Caco-2 (cell line): ENCODE data around the gene CACNA1D. TPM values are rescaled to one million over a fixed set of nuclear protein-coding genes. Genes with fewer than 3 reads are reported as not detected.

ENCODE experiments used
- BruUV-seq: library from RNA; stranded (reverse); fragments of 400-500 nt; replicated peaks from 2 replicates; lab custom pipeline; 2021; lab: Mats Ljungman, UMichigan
- CTCF ChIA-PET: fragments of 300-600 bp; sonication (Branson Sonifier 250); formaldehyde crosslinking; loops from one replicate; lab custom pipeline; 2022; ENCODE audit warnings: antibody characterized with exemption; lab: Charles Lee
- POLR2A ChIA-PET: fragments of 300-600 bp; sonication (Branson Sonifier 250); formaldehyde crosslinking; loops from one replicate; lab custom pipeline; 2022; ENCODE audit warnings: antibody characterized with exemption; lab: Charles Lee
- DNase-seq, 2 experiments: peaks; one replicate each; pipeline versions ENCODE4 v3.0.0 to v3.0.0-alpha.2; 2020 to 2022
- H3K27me3 ChIP-seq: replicated peaks from 2 replicates; pipeline ENCODE4 v1.6.0; 2011; ENCODE audit warnings: low read length; ENCODE audit not compliant: control insufficient read depth, insufficient read depth
- H3K36me3 ChIP-seq: 2 replicates; pipeline ENCODE4 v1.5.1; 2011; ENCODE audit warnings: low read length; ENCODE audit not compliant: control insufficient read depth, insufficient read depth
- H3K4me1 ChIP-seq: fragments of 250-450 bp; sonication (Bioruptor Pico); 2 replicates; pipeline ENCODE4 v1.5.1; 2020; ENCODE audit warnings: mild to moderate bottlenecking
- H3K4me3 ChIP-seq: 2 replicates; pipeline ENCODE4 v1.5.1; 2011; ENCODE audit warnings: low read depth, mild to moderate bottlenecking, control low read depth, low read length
- H3K9me3 ChIP-seq: fragments of 250-450 bp; sonication (Bioruptor Pico); 2 replicates; pipeline ENCODE4 v1.5.1; 2020; ENCODE audit warnings: mild to moderate bottlenecking, moderate library complexity
- H3K27ac Mint-ChIP-seq: one replicate; pipeline ENCODE4 v1.8.0; 2022; ENCODE audit warnings: mixed read lengths; ENCODE audit not compliant: unreplicated experiment
- H3K27me3 Mint-ChIP-seq: one replicate; pipeline ENCODE4 v1.8.0; 2022; ENCODE audit warnings: mixed read lengths; ENCODE audit not compliant: insufficient read depth, unreplicated experiment
- H3K36me3 Mint-ChIP-seq: one replicate; pipeline ENCODE4 v1.8.0; 2022; ENCODE audit warnings: mild to moderate bottlenecking, mixed read lengths; ENCODE audit not compliant: insufficient read depth, unreplicated experiment
- H3K4me1 Mint-ChIP-seq: one replicate; pipeline ENCODE4 v1.8.0; 2022; ENCODE audit warnings: low read depth, mixed read lengths; ENCODE audit not compliant: unreplicated experiment
- H3K4me3 Mint-ChIP-seq: one replicate; pipeline ENCODE4 v1.8.0; 2022; ENCODE audit warnings: mild to moderate bottlenecking, moderate library complexity, mixed read lengths; ENCODE audit not compliant: unreplicated experiment
- H3K9me3 Mint-ChIP-seq: one replicate; pipeline ENCODE4 v1.8.0; 2022; ENCODE audit warnings: mixed read lengths; ENCODE audit not compliant: unreplicated experiment
- intact Hi-C: fragments of 100-400 bp; cut with micrococcal nuclease; formaldehyde crosslinking; loops from one replicate; pipeline ENCODE4 v1.10.0; 2022; ENCODE audit not compliant: unreplicated experiment
- total RNA-seq: library from RNA; stranded (reverse); gene quantifications from 2 replicates; pipeline ENCODE4 v1.2.3, GENCODE V29; 2022
- TF ChIP-seq, protein P1 (sequence below), 2 experiments: fragments of 200-600 bp in 1 of 2; IDR thresholded peaks; 1 replicate in 1 of 2; 2 replicates in 1 of 2; pipeline versions ENCODE4 v1.5.1 to v1.8.0; 2011 to 2022; ENCODE audit warnings: antibody characterized with exemption in 1 of 2, control low read depth in 1 of 2, inconsistent platforms in 1 of 2, low read depth in 1 of 2, low read length in 1 of 2, mild to moderate bottlenecking in 1 of 2, moderate library complexity in 1 of 2; ENCODE audit not compliant: insufficient read depth in 1 of 2, severe bottlenecking in 1 of 2, unreplicated experiment in 1 of 2

CACNA1D gene
- total RNA-seq, 1 experiment from 2014 or later = 13.3 TPM

DNA sequence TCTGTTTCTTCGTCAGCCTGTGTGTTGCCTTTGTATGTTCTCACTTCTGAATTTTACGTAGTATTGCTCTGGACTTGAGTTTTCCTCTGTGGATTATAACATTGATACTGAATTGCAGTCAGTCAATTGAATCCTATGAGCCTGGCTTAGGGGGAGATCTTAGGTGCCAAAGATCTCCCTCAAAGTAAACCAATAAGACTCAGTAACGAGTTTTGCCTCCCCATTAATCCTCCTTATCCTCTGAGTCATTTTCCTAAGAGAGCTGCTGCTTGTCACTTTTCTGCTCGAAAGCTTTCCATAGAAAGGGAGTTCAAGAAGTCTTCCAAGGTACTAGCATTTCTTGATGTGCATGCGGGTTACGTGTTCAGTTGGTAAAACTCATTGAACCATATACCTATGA, 225.4 kb downstream of the CACNA1D start:
- intact Hi-C loops = loop anchor here (10.0 kb wide), 1 partner anchor 125 kb away; the partner anchor contains the start of genes CHDH and IL17RB
- ChIA-PET CTCF (no interaction called here), POLR2A (no interaction called here)
- H3K36me3 Mint-ChIP-seq = no peaks in the 10 kb centered on the region
- no peak overlapping the region for H3K4me3 Mint-ChIP-seq
- Histone ChIP-seq H3K4me3 (no peak overlapping the region), H3K36me3 (no peaks in the 10 kb centered on the region), H3K27me3 (no peaks in the 10 kb centered on the region), H3K4me1 (no peaks in the 10 kb centered on the region), H3K9me3 (no peaks in the 10 kb centered on the region)
- BruUV-seq = no TSS peak
- no peaks in the 10 kb centered on the region for H3K4me1 Mint-ChIP-seq
- no peak overlapping the region for H3K27ac Mint-ChIP-seq
- no peak for DNase-seq
- H3K27me3 Mint-ChIP-seq = no peaks in the 10 kb centered on the region
- H3K9me3 Mint-ChIP-seq = no peaks in the 10 kb centered on the region
- TF ChIP-seq, protein P1, sequence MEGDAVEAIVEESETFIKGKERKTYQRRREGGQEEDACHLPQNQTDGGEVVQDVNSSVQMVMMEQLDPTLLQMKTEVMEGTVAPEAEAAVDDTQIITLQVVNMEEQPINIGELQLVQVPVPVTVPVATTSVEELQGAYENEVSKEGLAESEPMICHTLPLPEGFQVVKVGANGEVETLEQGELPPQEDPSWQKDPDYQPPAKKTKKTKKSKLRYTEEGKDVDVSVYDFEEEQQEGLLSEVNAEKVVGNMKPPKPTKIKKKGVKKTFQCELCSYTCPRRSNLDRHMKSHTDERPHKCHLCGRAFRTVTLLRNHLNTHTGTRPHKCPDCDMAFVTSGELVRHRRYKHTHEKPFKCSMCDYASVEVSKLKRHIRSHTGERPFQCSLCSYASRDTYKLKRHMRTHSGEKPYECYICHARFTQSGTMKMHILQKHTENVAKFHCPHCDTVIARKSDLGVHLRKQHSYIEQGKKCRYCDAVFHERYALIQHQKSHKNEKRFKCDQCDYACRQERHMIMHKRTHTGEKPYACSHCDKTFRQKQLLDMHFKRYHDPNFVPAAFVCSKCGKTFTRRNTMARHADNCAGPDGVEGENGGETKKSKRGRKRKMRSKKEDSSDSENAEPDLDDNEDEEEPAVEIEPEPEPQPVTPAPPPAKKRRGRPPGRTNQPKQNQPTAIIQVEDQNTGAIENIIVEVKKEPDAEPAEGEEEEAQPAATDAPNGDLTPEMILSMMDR (IDR thresholded peaks at IDR 0.05; ENCODE audit: insufficient read depth in 1 of 2, low read depth in 1 of 2, low read length in 1 of 2, severe bottlenecking in 1 of 2, unreplicated experiment in 1 of 2) = no peak

DNA sequence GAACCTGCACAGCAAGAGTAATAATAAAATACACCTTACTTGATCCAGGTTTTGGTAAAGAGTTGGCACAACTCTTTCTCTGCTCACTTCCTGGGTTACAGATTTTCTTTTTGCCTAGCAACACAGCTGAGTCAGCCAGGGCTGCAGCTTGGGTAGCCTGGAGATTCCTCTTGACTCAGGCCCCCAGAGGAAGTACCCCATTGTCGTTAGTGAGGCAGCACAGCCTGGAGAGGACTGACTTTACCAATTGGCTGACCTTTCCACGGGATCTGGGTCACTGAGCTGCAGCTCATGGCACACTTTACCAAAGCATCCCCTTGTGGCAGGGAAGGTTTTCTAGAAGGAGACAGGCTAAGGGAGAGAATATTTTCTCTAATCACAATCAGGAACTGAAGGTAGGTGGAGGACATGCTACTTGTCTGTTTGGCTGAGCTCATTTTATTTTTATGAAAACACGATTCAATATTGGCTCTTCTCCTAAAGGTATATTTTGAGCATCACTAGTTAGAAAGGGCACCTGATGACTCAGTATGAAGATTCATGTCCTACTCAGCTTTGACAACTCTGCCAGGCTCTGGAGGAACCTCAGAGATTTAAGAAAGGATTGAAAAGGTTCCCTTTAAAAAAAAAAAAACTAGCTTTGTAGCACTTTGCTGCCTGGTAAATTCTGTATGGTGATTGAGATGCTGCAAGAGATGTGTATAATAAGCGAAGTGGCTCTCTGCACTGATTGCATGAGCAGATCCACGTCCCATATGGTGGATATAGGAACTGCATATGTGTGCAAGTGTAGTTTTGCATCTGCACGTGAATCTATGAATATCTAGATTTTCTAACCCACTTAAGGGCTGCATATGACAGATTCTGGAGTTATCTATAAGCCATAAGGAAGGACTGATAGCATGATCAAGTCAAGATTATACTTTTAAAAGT, 227.0 kb downstream of the CACNA1D start:
- H3K36me3 ChIP-seq = no peaks in the 10 kb centered on the region
- H3K36me3 Mint-ChIP-seq = no peaks in the 10 kb centered on the region
- no peak overlapping the region for H3K4me3 Mint-ChIP-seq
- H3K4me3 ChIP-seq = no peak overlapping the region
- no peaks in the 10 kb centered on the region for H3K4me1 ChIP-seq
- no peaks in the 10 kb centered on the region for H3K9me3 ChIP-seq
- TF ChIP-seq, protein P1 (IDR thresholded peaks at IDR 0.05; ENCODE audit: insufficient read depth in 1 of 2, low read depth in 1 of 2, low read length in 1 of 2, severe bottlenecking in 1 of 2, unreplicated experiment in 1 of 2) = no peak
- H3K4me1 Mint-ChIP-seq = no peaks in the 10 kb centered on the region
- ChIA-PET POLR2A (no interaction called here), CTCF (no interaction called here)
- DNase-seq = no peak
- no peaks in the 10 kb centered on the region for H3K9me3 Mint-ChIP-seq
- intact Hi-C loops = loop anchor here (10.0 kb wide), 1 partner anchor 123 kb away; the partner anchor contains the start of genes CHDH and IL17RB
- no peaks in the 10 kb centered on the region for H3K27me3 Mint-ChIP-seq
- H3K27me3 ChIP-seq = no peaks in the 10 kb centered on the region
- no TSS peak for BruUV-seq
- H3K27ac Mint-ChIP-seq = no peak overlapping the region

DNA sequence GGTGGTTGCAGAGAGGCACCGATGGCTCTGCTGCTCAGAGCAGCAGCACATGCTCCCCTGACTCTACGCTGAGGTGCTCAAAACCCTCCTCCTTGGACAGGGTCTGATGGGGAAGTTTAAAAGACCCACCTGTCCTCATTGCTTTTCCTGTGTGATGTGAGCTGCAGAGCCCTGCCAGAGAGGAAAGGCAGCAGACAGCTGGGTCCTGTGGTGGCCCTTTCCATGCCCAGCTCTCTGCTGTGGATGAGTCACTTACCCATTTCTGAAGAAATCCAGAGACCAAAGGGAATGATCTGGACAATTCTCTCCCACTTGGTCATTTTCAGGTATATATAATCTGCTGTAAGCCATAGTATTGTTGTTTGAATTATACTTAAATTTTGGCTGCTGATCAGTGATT, 230.2 kb downstream of the CACNA1D start:
- Histone ChIP-seq H3K27me3 (no peaks in the 10 kb centered on the region), H3K9me3 (no peaks in the 10 kb centered on the region), H3K36me3 (no peaks in the 10 kb centered on the region), H3K4me3 (no peak overlapping the region), H3K4me1 (no peaks in the 10 kb centered on the region)
- Mint-ChIP-seq H3K27me3 (no peaks in the 10 kb centered on the region), H3K9me3 (no peaks in the 10 kb centered on the region), H3K4me1 (no peaks in the 10 kb centered on the region), H3K4me3 (no peak overlapping the region), H3K27ac (no peak overlapping the region), H3K36me3 (no peaks in the 10 kb centered on the region)
- POLR2A ChIA-PET = no interaction called here
- TF ChIP-seq, protein P1 (IDR thresholded peaks at IDR 0.05; ENCODE audit: insufficient read depth in 1 of 2, low read depth in 1 of 2, low read length in 1 of 2, severe bottlenecking in 1 of 2, unreplicated experiment in 1 of 2) = no peak
- DNase-seq = no peak
- CTCF ChIA-PET = no interaction called here
- BruUV-seq = no TSS peak
- intact Hi-C loops = loop anchor here (10.0 kb wide), 1 partner anchor 120 kb away; the partner anchor contains the start of genes CHDH and IL17RB
